GM23338 (cell line): Measurements from ENCODE around the gene RFX7. TPM values are rescaled to one million over a fixed set of nuclear protein-coding genes. Genes with fewer than 3 reads are reported as not detected.

Experiments
- ATAC-seq: fragments of 200-7000 bp; cut with Tn5 transposase; 3 replicates; pipeline ENCODE4 v1.9.1; 2020
- DNase-seq: peaks from one replicate; pipeline ENCODE4 v3.0.0-alpha.2; 2015; ENCODE audit warnings: low spot score
- H2AFZ ChIP-seq: fragments of 200-600 bp; sonication (generic); 2 replicates; pipeline ENCODE4 v1.8.0; 2016; ENCODE audit warnings: antibody characterized with exemption, mild to moderate bottlenecking, moderate library complexity
- H3F3A ChIP-seq: fragments of 200-600 bp; sonication (generic); replicated peaks from 2 replicates; pipeline ENCODE4 v1.8.0; 2017; ENCODE audit warnings: antibody characterized with exemption, mixed run types, low read depth
- H3K27ac ChIP-seq: fragments of 200-600 bp; sonication (generic); 2 replicates; pipeline ENCODE4 v1.6.1; 2016; ENCODE audit warnings: low read depth
- H3K27me3 ChIP-seq: fragments of 200-600 bp; sonication (generic); 2 replicates; pipeline ENCODE4 v1.8.0; 2016; ENCODE audit warnings: mild to moderate bottlenecking, mixed run types, moderate library complexity; ENCODE audit not compliant: insufficient read depth
- H3K36me3 ChIP-seq: fragments of 200-600 bp; sonication (generic); 2 replicates; pipeline ENCODE4 v1.8.0; 2016; ENCODE audit warnings: mild to moderate bottlenecking; ENCODE audit not compliant: insufficient read depth
- H3K4me1 ChIP-seq: fragments of 200-600 bp; sonication (generic); 2 replicates; pipeline ENCODE4 v1.8.0; 2016; ENCODE audit warnings: mild to moderate bottlenecking, moderate library complexity; ENCODE audit not compliant: insufficient read depth
- H3K4me2 ChIP-seq: fragments of 200-600 bp; sonication (generic); 2 replicates; pipeline ENCODE4 v1.7.1; 2017; ENCODE audit warnings: mixed run types
- H3K4me3 ChIP-seq: fragments of 200-600 bp; sonication (generic); 2 replicates; pipeline ENCODE4 v1.6.1; 2016; ENCODE audit warnings: mixed run types
- H3K79me2 ChIP-seq: fragments of 200-600 bp; sonication (generic); replicated peaks from 2 replicates; pipeline ENCODE4 v1.8.0; 2017; ENCODE audit warnings: mild to moderate bottlenecking; ENCODE audit not compliant: insufficient read depth
- H3K9me2 ChIP-seq: fragments of 200-600 bp; sonication (generic); 2 replicates; pipeline ENCODE4 v1.8.0; 2017; ENCODE audit not compliant: insufficient read depth
- H4K20me1 ChIP-seq: fragments of 200-600 bp; sonication (generic); replicated peaks from 2 replicates; pipeline ENCODE4 v1.8.0; 2017; ENCODE audit warnings: mild to moderate bottlenecking; ENCODE audit not compliant: insufficient read depth
- H3K27ac Mint-ChIP-seq: 2 replicates; pipeline ENCODE4 v1.8.0; 2020; ENCODE audit warnings: inconsistent platforms, mild to moderate bottlenecking, moderate library complexity, mixed read lengths
- H3K27me3 Mint-ChIP-seq: 3 replicates; pipeline ENCODE4 v1.8.0; 2022; ENCODE audit warnings: low read depth, mild to moderate bottlenecking, moderate library complexity, mixed read lengths, inconsistent platforms; ENCODE audit not compliant: insufficient read depth, poor library complexity
- H3K36me3 Mint-ChIP-seq: 3 replicates; pipeline ENCODE4 v1.8.0; 2021; ENCODE audit warnings: low read depth, mild to moderate bottlenecking, inconsistent platforms, moderate library complexity, mixed read lengths
- H3K4me1 Mint-ChIP-seq: 3 replicates; pipeline ENCODE4 v1.8.0; 2020; ENCODE audit warnings: mild to moderate bottlenecking, inconsistent platforms, mixed read lengths
- H3K4me3 Mint-ChIP-seq: 3 replicates; pipeline ENCODE4 v1.8.0; 2021; ENCODE audit warnings: moderate library complexity, mild to moderate bottlenecking, inconsistent platforms, mixed read lengths
- H3K9me3 Mint-ChIP-seq: 3 replicates; pipeline ENCODE4 v1.8.0; 2020; ENCODE audit warnings: moderate library complexity, mild to moderate bottlenecking, inconsistent platforms, mixed read lengths
- EZH2 ChIP-seq: fragments of 200-600 bp; sonication (generic); IDR thresholded peaks from one replicate; pipeline ENCODE4 v1.8.0; 2017; ENCODE audit warnings: antibody characterized with exemption, mild to moderate bottlenecking, low read depth; ENCODE audit not compliant: unreplicated experiment
- JUNB ChIP-seq: IDR thresholded peaks from one replicate; pipeline ENCODE4 v1.6.1; 2016; ENCODE audit warnings: antibody characterized with exemption; ENCODE audit not compliant: unreplicated experiment
- NANOG ChIP-seq: IDR thresholded peaks from 2 replicates; pipeline ENCODE4 v1.6.1; 2016; ENCODE audit warnings: antibody characterized with exemption, borderline replicate concordance
- STAT1 ChIP-seq: IDR thresholded peaks from one replicate; pipeline ENCODE4 v1.6.1; 2016; ENCODE audit warnings: antibody characterized with exemption; ENCODE audit not compliant: unreplicated experiment
- ZNF114 ChIP-seq: fragments of 250-450 bp; sonication (Bioruptor Pico); IDR thresholded peaks from 2 replicates; pipeline ENCODE4 v1.5.0; 2020; ENCODE audit warnings: mild to moderate bottlenecking, moderate library complexity
- ZNF462 ChIP-seq: fragments of 250-450 bp; sonication (Bioruptor Pico); IDR thresholded peaks from 2 replicates; pipeline ENCODE4 v1.5.0; 2020; ENCODE audit warnings: mild to moderate bottlenecking, moderate library complexity
- polyA plus RNA-seq: library from polyadenylated mRNA; unstranded; fragments of >200 nt; fragmentation: Nextera tagmentation; extraction: Ambion mirVana; gene quantifications from 2 replicates; pipeline ENCODE4 v1.2.1, GENCODE V29; 2016
- total RNA-seq: library from RNA; depleted of rRNA; stranded (reverse); fragments of >200 nt; shearing (Covaris generic); gene quantifications from 2 replicates; pipeline ENCODE4 v1.2.3, GENCODE V29; 2014
- TF ChIP-seq, protein P1 (sequence below): IDR thresholded peaks from 2 replicates; pipeline ENCODE4 v1.6.1; 2016; ENCODE audit warnings: antibody characterized with exemption

Gene RFX7
- total and polyA plus RNA-seq, 2 experiments from 2014 or later = 17.6 to 33.6 TPM

DNA sequence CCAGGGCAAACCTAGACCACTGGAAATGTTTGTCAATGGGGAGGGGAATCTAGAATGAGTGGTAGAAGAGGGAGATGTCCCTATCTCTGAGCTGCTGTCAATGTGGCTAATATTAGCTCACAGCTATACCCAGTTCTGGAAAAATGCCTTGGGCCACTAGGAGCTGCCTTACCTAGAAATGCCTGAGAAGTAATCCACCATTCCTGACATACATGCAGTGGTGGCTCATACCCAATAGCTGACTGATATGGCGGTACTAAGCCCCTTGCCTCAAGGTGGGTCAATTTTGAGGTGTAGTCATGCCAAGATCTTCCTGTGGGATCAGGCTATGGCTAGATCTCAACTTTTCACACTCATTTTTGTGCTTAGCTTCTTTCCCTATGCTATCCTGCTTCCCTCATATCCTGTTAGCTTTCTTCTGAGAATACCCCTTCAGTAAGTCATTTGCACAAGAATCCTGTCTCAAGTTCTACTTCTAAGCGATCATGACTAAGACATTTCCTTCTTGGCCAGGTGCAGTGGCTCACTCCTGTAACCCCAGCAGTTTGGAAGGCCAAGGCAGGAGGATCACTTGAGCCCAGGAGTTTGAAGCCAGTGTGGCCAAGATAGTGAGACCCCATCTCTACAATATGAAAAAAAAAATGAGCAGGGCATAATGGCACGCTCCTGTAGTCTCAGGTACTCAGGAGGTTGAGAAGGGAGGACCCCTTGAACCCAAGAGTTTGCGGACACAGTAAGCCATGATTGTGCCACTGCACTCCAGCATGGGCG is 49.1 kb upstream of the RFX7 start (continued):
- TF ChIP-seq ZNF462 (CRISPR knock-in tag) (no peak), NANOG (no peak), EZH2 (no peak)
- TF ChIP-seq, protein P1, sequence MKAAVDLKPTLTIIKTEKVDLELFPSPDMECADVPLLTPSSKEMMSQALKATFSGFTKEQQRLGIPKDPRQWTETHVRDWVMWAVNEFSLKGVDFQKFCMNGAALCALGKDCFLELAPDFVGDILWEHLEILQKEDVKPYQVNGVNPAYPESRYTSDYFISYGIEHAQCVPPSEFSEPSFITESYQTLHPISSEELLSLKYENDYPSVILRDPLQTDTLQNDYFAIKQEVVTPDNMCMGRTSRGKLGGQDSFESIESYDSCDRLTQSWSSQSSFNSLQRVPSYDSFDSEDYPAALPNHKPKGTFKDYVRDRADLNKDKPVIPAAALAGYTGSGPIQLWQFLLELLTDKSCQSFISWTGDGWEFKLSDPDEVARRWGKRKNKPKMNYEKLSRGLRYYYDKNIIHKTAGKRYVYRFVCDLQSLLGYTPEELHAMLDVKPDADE = no peak

GRCh38 chr15:56291741-56292140 is 48.1 kb upstream of the RFX7 start:
- Mint-ChIP-seq H3K9me3 (no peaks in the 10 kb centered on the region; the same call in 1 of the 3 replicates), H3K4me3 (no peak overlapping the region), H3K4me1 (peaks cover 6% of the 10 kb centered on the region; the same call in 2 of the 3 replicates), H3K27me3 (peaks cover 2% of the 10 kb centered on the region), H3K36me3 (no peaks in the 10 kb centered on the region; the same call in 2 of the 3 replicates), H3K27ac (no peak overlapping the region)
- Histone ChIP-seq H3K4me3 (no peak overlapping the region), H4K20me1 (no peaks in the 10 kb centered on the region), H3K27ac (no peak overlapping the region), H3K4me2 (no peak overlapping the region), H2AFZ (no peak overlapping the region), H3K4me1 (no peaks in the 10 kb centered on the region), H3F3A (no peaks in the 10 kb centered on the region), H3K27me3 (no peaks in the 10 kb centered on the region), H3K9me2 (no peaks in the 10 kb centered on the region; the same call in 1 of the 2 replicates), H3K79me2 (no peaks in the 10 kb centered on the region), H3K36me3 (no peaks in the 10 kb centered on the region)
- ATAC-seq (no peak), DNase-seq (no peak)
- TF ChIP-seq JUNB (no peak), ZNF462 (CRISPR knock-in tag) (no peak), STAT1 (no peak), ZNF114 (CRISPR knock-in tag) (no peak), NANOG (no peak), EZH2 (no peak)
